HEK293T (cell line): ENCODE data around the gene RIMS1.

ENCODE experiments used
- ARNT ChIP-seq: fragments of 450-650 bp; IDR thresholded peaks from 2 replicates; pipeline ENCODE4 v1.6.1; 2017; ENCODE audit warnings: mild to moderate bottlenecking
- BHLHE40 ChIP-seq: fragments of 450-650 bp; IDR thresholded peaks from 2 replicates; pipeline ENCODE4 v1.6.1; 2016; ENCODE audit warnings: mild to moderate bottlenecking, moderate library complexity, borderline replicate concordance
- FOXA1 ChIP-seq: fragments of 450-650 bp; IDR thresholded peaks from 2 replicates; pipeline ENCODE4 v1.6.1; 2016; ENCODE audit warnings: mild to moderate bottlenecking
- FOXM1 ChIP-seq: fragments of 450-650 bp; IDR thresholded peaks from 2 replicates; pipeline ENCODE4 v1.6.1; 2017; ENCODE audit warnings: mild to moderate bottlenecking, borderline replicate concordance

- TF ChIP-seq FOXM1 (no peak), FOXA1 (no peak), ARNT (no peak), BHLHE40 (no peak)
Measured at GRCh38 chr6:72245565-72245964, 359.2 kb downstream of the RIMS1 start.
